Activated CD4-positive, alpha-beta memory T cell treated with anti-CD3 and anti-CD28 coated beads for 36 hours (primary cell): ENCODE data around the gene MED13L. TPM values are rescaled to one million over a fixed set of nuclear protein-coding genes. Genes with fewer than 3 reads are reported as not detected.

Experiments used
- CTCF ChIA-PET: fragments of 350-600 bp; sonication (Branson Sonifier 250); formaldehyde crosslinking; loops from one replicate; lab custom pipeline; 2021; ENCODE audit warnings: antibody characterized with exemption, inconsistent platforms; lab: Charles Lee
- POLR2A ChIA-PET: fragments of 350-600 bp; sonication (Branson Sonifier 250); formaldehyde crosslinking; loops from one replicate; lab custom pipeline; 2021; ENCODE audit warnings: antibody characterized with exemption; lab: Charles Lee
- DNase-seq: peaks from one replicate; pipeline ENCODE4 v3.0.0-alpha.2; 2020
- H3K27ac Mint-ChIP-seq: one replicate; pipeline ENCODE4 v1.8.0; 2021; ENCODE audit warnings: mixed read lengths
- H3K27me3 Mint-ChIP-seq: one replicate; pipeline ENCODE4 v1.8.0; 2021; ENCODE audit warnings: mixed read lengths
- H3K36me3 Mint-ChIP-seq: one replicate; pipeline ENCODE4 v1.8.0; 2021; ENCODE audit warnings: mixed read lengths
- H3K4me1 Mint-ChIP-seq: one replicate; pipeline ENCODE4 v1.8.0; 2021; ENCODE audit warnings: low read depth, mixed read lengths
- H3K4me3 Mint-ChIP-seq: one replicate; pipeline ENCODE4 v1.8.0; 2021; ENCODE audit warnings: mild to moderate bottlenecking, mixed read lengths
- H3K9me3 Mint-ChIP-seq: one replicate; pipeline ENCODE4 v1.8.0; 2021; ENCODE audit warnings: mixed read lengths
- intact Hi-C: fragments of 100-400 bp; cut with micrococcal nuclease; formaldehyde crosslinking; loops from one replicate; pipeline ENCODE4 v1.15.1; 2023
- total RNA-seq, 2 experiments: library from RNA; stranded (reverse); gene quantifications; one replicate each; pipeline ENCODE4 v1.2.3, GENCODE V29; 2021

Gene MED13L
- total RNA-seq, 2 experiments from 2014 or later: 37.7 to 41.4 TPM

GRCh38 chr12:116125956-116126566, 151.4 kb downstream of the MED13L start:
- POLR2A ChIA-PET: no interaction called here
- H3K4me1 Mint-ChIP-seq: peaks cover 68% of the 10 kb centered on the region
- H3K4me3 Mint-ChIP-seq: no peak overlapping the region
- no peaks in the 10 kb centered on the region for H3K9me3 Mint-ChIP-seq
- intact Hi-C loops: no loop called here
- CTCF ChIA-PET: no interaction called here
- H3K36me3 Mint-ChIP-seq: no peaks in the 10 kb centered on the region
- H3K27ac Mint-ChIP-seq: no peak overlapping the region
- no peaks in the 10 kb centered on the region for H3K27me3 Mint-ChIP-seq
- no peak for DNase-seq

GRCh38 chr12:116125084-116125483, 152.4 kb downstream of the MED13L start:
- no peaks in the 10 kb centered on the region for H3K36me3 Mint-ChIP-seq
- no peaks in the 10 kb centered on the region for H3K9me3 Mint-ChIP-seq
- no peak overlapping the region for H3K4me3 Mint-ChIP-seq
- no peak for DNase-seq
- intact Hi-C loops: no loop called here
- CTCF ChIA-PET: no interaction called here
- no peaks in the 10 kb centered on the region for H3K27me3 Mint-ChIP-seq
- H3K27ac Mint-ChIP-seq: no peak overlapping the region
- POLR2A ChIA-PET: no interaction called here
- H3K4me1 Mint-ChIP-seq: peaks cover 67% of the 10 kb centered on the region

GRCh38 chr12:116123451-116124258, 153.8 kb downstream of the MED13L start:
- intact Hi-C loops: loop anchor here (1.0 to 5.0 kb wide), 4 partner anchors 13 to 61 kb away; no protein-coding TSS in a partner anchor
- no peaks in the 10 kb centered on the region for H3K27me3 Mint-ChIP-seq
- peak overlapping the region; percentile 49 for H3K4me3 Mint-ChIP-seq
- CTCF ChIA-PET: interaction anchor here (1.7 kb wide), 1 partner anchor 56 kb away, joined by 3 read pairs; no protein-coding TSS in a partner anchor
- no peaks in the 10 kb centered on the region for H3K9me3 Mint-ChIP-seq
- H3K36me3 Mint-ChIP-seq: no peaks in the 10 kb centered on the region
- peaks cover 68% of the 10 kb centered on the region for H3K4me1 Mint-ChIP-seq
- peak; percentile 67 for DNase-seq
- H3K27ac Mint-ChIP-seq: peak overlapping the region; percentile 10
- POLR2A ChIA-PET: interaction anchor here (1.0 kb wide), 1 partner anchor 17 kb away, joined by 3 read pairs; no protein-coding TSS in a partner anchor

GRCh38 chr12:116122628-116123027, 154.9 kb downstream of the MED13L start:
- no peak overlapping the region for H3K27ac Mint-ChIP-seq
- no peak for DNase-seq
- H3K4me3 Mint-ChIP-seq: no peak overlapping the region
- ChIA-PET CTCF (interaction anchor here (1.2 to 1.7 kb wide), 2 partner anchors 50 to 55 kb away, joined by 3 read pairs; no protein-coding TSS in a partner anchor), POLR2A (no interaction called here)
- H3K36me3 Mint-ChIP-seq: no peaks in the 10 kb centered on the region
- peaks cover 65% of the 10 kb centered on the region for H3K4me1 Mint-ChIP-seq
- no peaks in the 10 kb centered on the region for H3K27me3 Mint-ChIP-seq
- H3K9me3 Mint-ChIP-seq: no peaks in the 10 kb centered on the region
- intact Hi-C loops: loop anchor here (1.0 to 5.0 kb wide), 4 partner anchors 14 to 60 kb away; no protein-coding TSS in a partner anchor

- Mint-ChIP-seq H3K27me3 (no peaks in the 10 kb centered on the region), H3K27ac (peak overlapping the region; percentile 21), H3K9me3 (no peaks in the 10 kb centered on the region), H3K4me1 (peaks cover 67% of the 10 kb centered on the region), H3K36me3 (no peaks in the 10 kb centered on the region), H3K4me3 (peak overlapping the region; percentile 17)
- POLR2A ChIA-PET: no interaction called here
- CTCF ChIA-PET: interaction anchor here (1.2 kb wide), 1 partner anchor 51 kb away, joined by 3 read pairs; no protein-coding TSS in a partner anchor
- intact Hi-C loops: loop anchor here (5.0 kb wide), 1 partner anchor 59 kb away; no protein-coding TSS in a partner anchor
- no peak for DNase-seq
Measured at GRCh38 chr12:116121453-116121871, 156.0 kb downstream of the MED13L start.

GRCh38 chr12:116116650-116117424, 160.7 kb downstream of the MED13L start:
- H3K9me3 Mint-ChIP-seq: no peaks in the 10 kb centered on the region
- intact Hi-C loops: no loop called here
- ChIA-PET POLR2A (no interaction called here), CTCF (no interaction called here)
- no peak overlapping the region for H3K4me3 Mint-ChIP-seq
- peaks cover 54% of the 10 kb centered on the region for H3K4me1 Mint-ChIP-seq
- DNase-seq: no peak
- H3K27ac Mint-ChIP-seq: peak overlapping the region; percentile 1
- H3K36me3 Mint-ChIP-seq: no peaks in the 10 kb centered on the region
- H3K27me3 Mint-ChIP-seq: no peaks in the 10 kb centered on the region

- Mint-ChIP-seq H3K27ac (no peak overlapping the region), H3K9me3 (no peaks in the 10 kb centered on the region), H3K4me3 (no peak overlapping the region), H3K4me1 (peaks cover 33% of the 10 kb centered on the region), H3K27me3 (no peaks in the 10 kb centered on the region), H3K36me3 (peaks cover 11% of the 10 kb centered on the region)
- intact Hi-C loops: no loop called here
- POLR2A ChIA-PET: no interaction called here
- CTCF ChIA-PET: interaction anchor here (0.7 kb wide), 1 partner anchor 35 kb away, joined by 3 read pairs; no protein-coding TSS in a partner anchor
- no peak for DNase-seq
Measured at GRCh38 chr12:116113398-116114130, 163.9 kb downstream of the MED13L start.

GRCh38 chr12:116106870-116107269, 170.6 kb downstream of the MED13L start:
- DNase-seq: no peak
- Mint-ChIP-seq H3K27me3 (no peaks in the 10 kb centered on the region), H3K9me3 (no peaks in the 10 kb centered on the region), H3K27ac (no peak overlapping the region), H3K4me3 (no peak overlapping the region), H3K36me3 (peaks cover 18% of the 10 kb centered on the region), H3K4me1 (peaks cover 10% of the 10 kb centered on the region)
- intact Hi-C loops: no loop called here
- CTCF ChIA-PET: no interaction called here
- POLR2A ChIA-PET: interaction anchor here (0.6 to 0.9 kb wide), 2 partner anchors 17 to 698 kb away, joined by 3 to 5 read pairs; no protein-coding TSS in a partner anchor

GRCh38 chr12:116104167-116104767, 173.2 kb downstream of the MED13L start:
- no peak for DNase-seq
- Mint-ChIP-seq H3K4me1 (peaks cover 32% of the 10 kb centered on the region), H3K27ac (no peak overlapping the region), H3K4me3 (no peak overlapping the region), H3K27me3 (no peaks in the 10 kb centered on the region), H3K36me3 (peaks cover 8% of the 10 kb centered on the region), H3K9me3 (no peaks in the 10 kb centered on the region)
- ChIA-PET POLR2A (no interaction called here), CTCF (no interaction called here)
- intact Hi-C loops: no loop called here

GRCh38 chr12:116101991-116102390, 175.5 kb downstream of the MED13L start:
- intact Hi-C loops: no loop called here
- H3K27ac Mint-ChIP-seq: no peak overlapping the region
- no peaks in the 10 kb centered on the region for H3K27me3 Mint-ChIP-seq
- DNase-seq: no peak
- POLR2A ChIA-PET: no interaction called here
- peaks cover 7% of the 10 kb centered on the region for H3K36me3 Mint-ChIP-seq
- H3K4me3 Mint-ChIP-seq: no peak overlapping the region
- H3K9me3 Mint-ChIP-seq: no peaks in the 10 kb centered on the region
- CTCF ChIA-PET: interaction anchor here (1.5 kb wide), 1 partner anchor 39 kb away, joined by 3 read pairs; no protein-coding TSS in a partner anchor
- peaks cover 39% of the 10 kb centered on the region for H3K4me1 Mint-ChIP-seq
